H9 (cell line): ENCODE measurements around the gene PRDX2. TPM values are rescaled to one million over a fixed set of nuclear protein-coding genes. Genes with fewer than 3 reads are reported as not detected.

Experiments used
- DNase-seq: peaks from one replicate; pipeline ENCODE4 v3.0.0-alpha.2; 2017
- H2AFZ ChIP-seq: one replicate; pipeline ENCODE4 v1.6.1; 2013; ENCODE audit warnings: mild to moderate bottlenecking, low read length, control low read depth, moderate library complexity
- H2AK5ac ChIP-seq: 2 replicates; pipeline ENCODE4 v1.6.1; 2013; ENCODE audit warnings: low read length, control low read depth, mixed read lengths; ENCODE audit not compliant: insufficient read length
- H2BK120ac ChIP-seq: one replicate; pipeline ENCODE4 v1.6.1; 2013; ENCODE audit warnings: low read depth, mild to moderate bottlenecking, low read length, control low read depth, inconsistent platforms; ENCODE audit not compliant: poor library complexity, severe bottlenecking
- H2BK12ac ChIP-seq: 2 replicates; pipeline ENCODE4 v1.6.1; 2013; ENCODE audit warnings: low read length, control low read depth, mixed read lengths, low read depth; ENCODE audit not compliant: insufficient read length
- H2BK15ac ChIP-seq: 2 replicates; pipeline ENCODE4 v1.6.1; 2013; ENCODE audit warnings: low read depth, low read length, control low read depth
- H2BK20ac ChIP-seq: one replicate; pipeline ENCODE4 v1.6.1; 2013; ENCODE audit warnings: low read depth, mild to moderate bottlenecking, low read length, control low read depth, inconsistent platforms; ENCODE audit not compliant: poor library complexity, severe bottlenecking
- H2BK5ac ChIP-seq: 2 replicates; pipeline ENCODE4 v1.6.1; 2013; ENCODE audit warnings: low read length, control low read depth, mixed read lengths; ENCODE audit not compliant: insufficient read length
- H3K14ac ChIP-seq: 2 replicates; pipeline ENCODE4 v1.6.1; 2013; ENCODE audit warnings: low read length, control low read depth; ENCODE audit not compliant: insufficient read depth
- H3K18ac ChIP-seq: 2 replicates; pipeline ENCODE4 v1.6.1; 2013; ENCODE audit warnings: low read depth, mild to moderate bottlenecking, mixed read lengths, low read length, control low read depth; ENCODE audit not compliant: insufficient read length
- H3K23ac ChIP-seq: 2 replicates; pipeline ENCODE4 v1.6.1; 2013; ENCODE audit warnings: low read length, control low read depth, mixed read lengths, low read depth; ENCODE audit not compliant: insufficient read length
- H3K23me2 ChIP-seq: 2 replicates; pipeline ENCODE4 v1.6.1; 2013; ENCODE audit warnings: low read depth, mild to moderate bottlenecking, mixed read lengths, low read length, control low read depth; ENCODE audit not compliant: insufficient read length, poor library complexity, severe bottlenecking
- H3K27ac ChIP-seq: 2 replicates; pipeline ENCODE4 v1.5.1; 2013; ENCODE audit warnings: low read length, control low read depth, mixed read lengths, low read depth; ENCODE audit not compliant: insufficient read length
- H3K27me3 ChIP-seq: 2 replicates; pipeline ENCODE4 v1.6.1; 2013; ENCODE audit warnings: low read length, control low read depth, inconsistent platforms; ENCODE audit not compliant: insufficient read depth
- H3K4ac ChIP-seq: 2 replicates; pipeline ENCODE4 v1.6.1; 2013; ENCODE audit warnings: low read depth, mild to moderate bottlenecking, control low read depth, inconsistent platforms, low read length, moderate library complexity
- H3K4me1 ChIP-seq: 2 replicates; pipeline ENCODE4 v1.6.1; 2013; ENCODE audit warnings: low read length, control low read depth, inconsistent platforms; ENCODE audit not compliant: insufficient read depth
- H3K4me2 ChIP-seq: 2 replicates; pipeline ENCODE4 v1.6.1; 2013; ENCODE audit warnings: low read length, control low read depth, mixed read lengths; ENCODE audit not compliant: insufficient read length, insufficient read depth
- H3K56ac ChIP-seq: 2 replicates; pipeline ENCODE4 v1.6.1; 2013; ENCODE audit warnings: low read depth, mild to moderate bottlenecking, mixed read lengths, low read length, control low read depth; ENCODE audit not compliant: insufficient read length
- H3K79me1 ChIP-seq: 2 replicates; pipeline ENCODE4 v1.6.1; 2013; ENCODE audit warnings: low read depth, mild to moderate bottlenecking, moderate library complexity, low read length, control low read depth, inconsistent platforms; ENCODE audit not compliant: insufficient read depth, poor library complexity, severe bottlenecking
- H3K79me2 ChIP-seq: 2 replicates; pipeline ENCODE4 v1.6.1; 2013; ENCODE audit warnings: low read length, control low read depth, inconsistent platforms; ENCODE audit not compliant: insufficient read depth
- H3K9ac ChIP-seq: 2 replicates; pipeline ENCODE4 v1.6.1; 2013; ENCODE audit warnings: low read length, control low read depth, mixed read lengths; ENCODE audit not compliant: insufficient read length; ENCODE audit errors: extremely low read depth
- H3K9me3 ChIP-seq: one replicate; pipeline ENCODE4 v1.6.1; 2013; ENCODE audit warnings: low read depth, low read length, inconsistent platforms; ENCODE audit not compliant: control insufficient read depth
- H3T11ph ChIP-seq: one replicate; pipeline ENCODE4 v1.6.1; 2013; ENCODE audit warnings: mild to moderate bottlenecking, low read length, control low read depth, inconsistent platforms
- H4K20me1 ChIP-seq: one replicate; pipeline ENCODE4 v1.6.1; 2013; ENCODE audit not compliant: control insufficient read depth, insufficient read length, insufficient read depth
- H4K5ac ChIP-seq: 2 replicates; pipeline ENCODE4 v1.6.1; 2013; ENCODE audit warnings: low read depth, mild to moderate bottlenecking, mixed read lengths, low read length, control low read depth; ENCODE audit not compliant: insufficient read length
- H4K8ac ChIP-seq: replicated peaks from 2 replicates; pipeline ENCODE4 v1.6.1; 2013; ENCODE audit warnings: low read length, control low read depth, mixed read lengths, low read depth; ENCODE audit not compliant: insufficient read length
- H4K91ac ChIP-seq: 2 replicates; pipeline ENCODE4 v1.6.1; 2013; ENCODE audit warnings: low read depth, mild to moderate bottlenecking, moderate library complexity, mixed read lengths, low read length, control low read depth; ENCODE audit not compliant: insufficient read length
- H3K27ac Mint-ChIP-seq, 3 experiments: 2 replicates in 2 of 3; 3 replicates in 1 of 3; pipeline ENCODE4 v1.8.0; 2020 to 2021; ENCODE audit warnings: mixed read lengths in 3 of 3, mild to moderate bottlenecking in 1 of 3, moderate library complexity in 1 of 3
- H3K27me3 Mint-ChIP-seq: 2 replicates; pipeline ENCODE4 v1.8.0; 2021; ENCODE audit warnings: low read depth, mild to moderate bottlenecking, moderate library complexity, mixed read lengths
- H3K36me3 Mint-ChIP-seq, 3 experiments: 2 replicates in 2 of 3; 3 replicates in 1 of 3; pipeline ENCODE4 v1.8.0; 2020 to 2021; ENCODE audit warnings: low read depth in 3 of 3, mixed read lengths in 3 of 3; ENCODE audit not compliant: insufficient read depth in 1 of 3
- H3K4me1 Mint-ChIP-seq, 2 experiments: 2 replicates each; pipeline ENCODE4 v1.8.0; 2020; ENCODE audit warnings: mixed read lengths in 2 of 2
- H3K4me3 Mint-ChIP-seq, 2 experiments: 2 replicates in 1 of 2; 3 replicates in 1 of 2; pipeline ENCODE4 v1.8.0; 2020 to 2021; ENCODE audit warnings: mild to moderate bottlenecking in 2 of 2, mixed read lengths in 2 of 2, moderate library complexity in 1 of 2
- H3K9me3 Mint-ChIP-seq, 2 experiments: 2 replicates in 1 of 2; 3 replicates in 1 of 2; pipeline ENCODE4 v1.8.0; 2020; ENCODE audit warnings: mild to moderate bottlenecking in 2 of 2, mixed read lengths in 2 of 2, moderate library complexity in 1 of 2
- WGBS: extraction: QIAGEN DNeasy Blood & Tissue Kit; methylation state at CpG from one replicate; pipeline ENCODE4 v1.1.7; 2013; ENCODE audit warnings: missing lambda C conversion rate, low lambda C conversion rate, mixed read lengths; ENCODE audit not compliant: insufficient read length; ENCODE audit errors: extremely low coverage; 5-methylcytosine and 5-hydroxymethylcytosine counted together
- total RNA-seq: library from RNA; stranded (reverse); gene quantifications from 2 replicates; pipeline ENCODE4 v1.2.1, GENCODE V29; 2021
- TF ChIP-seq, protein P1 (sequence below): fragments of 200-600 bp; sonication (generic); conservative IDR thresholded peaks from 3 replicates; pipeline ENCODE4 v1.8.0; 2021; ENCODE audit warnings: antibody characterized with exemption, mild to moderate bottlenecking

The PRDX2 gene
- total RNA-seq, 1 experiment from 2014 or later, result 468 TPM

DNA sequence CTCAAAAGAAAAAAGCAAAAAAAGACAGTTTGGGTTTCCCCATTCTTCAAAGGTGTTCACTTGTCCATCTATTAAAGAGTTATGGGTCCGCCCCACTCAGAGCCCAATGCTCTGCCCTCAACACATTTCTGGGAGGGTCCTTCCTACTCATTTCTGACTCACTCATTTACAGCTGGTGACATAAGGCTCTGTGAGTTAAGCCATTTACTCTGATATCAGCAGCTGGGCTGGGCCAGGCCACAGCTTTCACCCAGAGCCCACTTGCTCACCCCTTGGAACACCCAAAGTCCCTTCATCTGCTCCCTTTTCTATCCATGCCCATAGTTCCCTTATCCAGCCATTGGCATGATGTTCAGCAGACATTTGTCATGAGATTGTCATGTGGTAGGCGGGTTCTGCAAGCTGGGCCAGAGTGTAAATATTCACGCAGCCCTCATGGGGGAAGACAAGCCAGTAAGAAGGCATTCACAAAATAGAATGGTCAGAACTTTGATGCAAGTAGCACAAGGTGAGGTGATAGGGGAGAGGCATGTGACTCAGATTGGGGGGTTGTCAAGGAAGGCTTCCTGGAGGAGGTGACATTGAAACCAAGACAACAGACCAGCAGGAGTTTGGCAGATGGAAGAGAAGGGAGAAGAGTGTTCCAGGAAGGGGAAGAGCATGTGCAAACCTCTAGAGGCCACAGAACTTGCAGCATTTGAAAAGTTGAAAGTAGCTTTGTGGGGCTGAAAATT lies 42.6 kb upstream of the PRDX2 start:
- no CpG with 5 or more reads among the region's 3 CpGs for WGBS
- Histone ChIP-seq H4K20me1 (no peaks in the 10 kb centered on the region), H3K4me1 (0 out of 2 replicates have a peak, but pooled peaks cover 2% of the 10 kb centered on the region), H4K5ac (no peak overlapping the region), H3K4ac (no peak overlapping the region), H3K9me3 (no peaks in the 10 kb centered on the region), H3K56ac (no peak overlapping the region), H3K79me1 (no peaks in the 10 kb centered on the region), H2BK120ac (no peak overlapping the region), H2BK5ac (no peak overlapping the region), H2BK20ac (no peak overlapping the region), H3K27ac (no peak overlapping the region), H3K9ac (no peak overlapping the region), H3K14ac (no peak overlapping the region), H4K91ac (no peak overlapping the region), H4K8ac (no peak overlapping the region), H3T11ph (no peak overlapping the region), H3K18ac (no peak overlapping the region), H2BK12ac (no peak overlapping the region), H3K79me2 (no peaks in the 10 kb centered on the region), H2BK15ac (no peak overlapping the region), H3K23me2 (no peaks in the 10 kb centered on the region), H2AK5ac (no peak overlapping the region), H3K4me2 (no peak overlapping the region), H3K23ac (no peak overlapping the region), H2AFZ (no peak overlapping the region), H3K27me3 (no peaks in the 10 kb centered on the region)
- H3K27ac Mint-ChIP-seq, result no peak overlapping the region
- TF ChIP-seq, protein P1, sequence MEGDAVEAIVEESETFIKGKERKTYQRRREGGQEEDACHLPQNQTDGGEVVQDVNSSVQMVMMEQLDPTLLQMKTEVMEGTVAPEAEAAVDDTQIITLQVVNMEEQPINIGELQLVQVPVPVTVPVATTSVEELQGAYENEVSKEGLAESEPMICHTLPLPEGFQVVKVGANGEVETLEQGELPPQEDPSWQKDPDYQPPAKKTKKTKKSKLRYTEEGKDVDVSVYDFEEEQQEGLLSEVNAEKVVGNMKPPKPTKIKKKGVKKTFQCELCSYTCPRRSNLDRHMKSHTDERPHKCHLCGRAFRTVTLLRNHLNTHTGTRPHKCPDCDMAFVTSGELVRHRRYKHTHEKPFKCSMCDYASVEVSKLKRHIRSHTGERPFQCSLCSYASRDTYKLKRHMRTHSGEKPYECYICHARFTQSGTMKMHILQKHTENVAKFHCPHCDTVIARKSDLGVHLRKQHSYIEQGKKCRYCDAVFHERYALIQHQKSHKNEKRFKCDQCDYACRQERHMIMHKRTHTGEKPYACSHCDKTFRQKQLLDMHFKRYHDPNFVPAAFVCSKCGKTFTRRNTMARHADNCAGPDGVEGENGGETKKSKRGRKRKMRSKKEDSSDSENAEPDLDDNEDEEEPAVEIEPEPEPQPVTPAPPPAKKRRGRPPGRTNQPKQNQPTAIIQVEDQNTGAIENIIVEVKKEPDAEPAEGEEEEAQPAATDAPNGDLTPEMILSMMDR, result no peak
- H3K36me3 Mint-ChIP-seq, result peaks cover 10 to 15% (median 10%) of the 10 kb centered on the region in 3 experiments
- no peak for DNase-seq
- no peak overlapping the region for H3K4me3 Mint-ChIP-seq
- no peaks in the 10 kb centered on the region for H3K9me3 Mint-ChIP-seq
- peaks cover 12% of the 10 kb centered on the region for H3K27me3 Mint-ChIP-seq
- peaks cover 25 to 27% of the 10 kb centered on the region in 2 experiments for H3K4me1 Mint-ChIP-seq
